AG04450 (cell line): ENCODE data around the gene KLHDC4. TPM values are rescaled to one million over a fixed set of nuclear protein-coding genes. Genes with fewer than 3 reads are reported as not detected.
"Not testable (repeated sequence)": the region's sequence is repeated elsewhere in the genome, so short reads cannot be mapped to it uniquely, and the experiment has no call there.

Experiments used
- CTCF ChIA-PET: fragments of 300-600, 350-600 bp; formaldehyde crosslinking; extraction: SDS; loops from one replicate; lab custom pipeline; 2022; ENCODE audit warnings: antibody characterized with exemption, inconsistent platforms; lab: Charles Lee
- POLR2A ChIA-PET: fragments of 350-600 bp; formaldehyde crosslinking; extraction: SDS; loops from one replicate; lab custom pipeline; 2021; ENCODE audit warnings: antibody characterized with exemption, inconsistent platforms; lab: Yijun Ruan, JAX
- DNase-seq: peaks from one replicate; pipeline ENCODE4 v3.0.0-alpha.2; 2011; ENCODE audit warnings: low read depth, low spot score
- H3K27ac ChIP-seq: one replicate; pipeline ENCODE4 v1.5.1; 2012; ENCODE audit warnings: low read depth, low read length, control low read depth
- H3K27me3 ChIP-seq: one replicate; pipeline ENCODE4 v1.6.0; 2012; ENCODE audit warnings: low read length; ENCODE audit not compliant: control insufficient read depth, insufficient read depth
- H3K4me3 ChIP-seq: 2 replicates; pipeline ENCODE4 v1.5.1; 2011; ENCODE audit warnings: mild to moderate bottlenecking, low read depth, low read length, control low read depth
- H3K9me3 ChIP-seq: 2 replicates; pipeline ENCODE4 v1.5.1; 2012; ENCODE audit warnings: low read length; ENCODE audit not compliant: control insufficient read depth, insufficient read depth
- polyA plus RNA-seq: library from polyadenylated mRNA; depleted of rRNA; stranded (reverse); fragments of >200 nt; gene quantifications from 2 replicates; pipeline ENCODE4 v1.2.3, GENCODE V29; 2011
- TF ChIP-seq, protein P1 (sequence below): IDR thresholded peaks from 2 replicates; pipeline ENCODE4 v1.5.1; 2011; ENCODE audit warnings: low read depth, low read length, control low read depth, inconsistent platforms

The KLHDC4 gene
- polyA plus RNA-seq, 1 experiment, result 9.9 TPM

DNA sequence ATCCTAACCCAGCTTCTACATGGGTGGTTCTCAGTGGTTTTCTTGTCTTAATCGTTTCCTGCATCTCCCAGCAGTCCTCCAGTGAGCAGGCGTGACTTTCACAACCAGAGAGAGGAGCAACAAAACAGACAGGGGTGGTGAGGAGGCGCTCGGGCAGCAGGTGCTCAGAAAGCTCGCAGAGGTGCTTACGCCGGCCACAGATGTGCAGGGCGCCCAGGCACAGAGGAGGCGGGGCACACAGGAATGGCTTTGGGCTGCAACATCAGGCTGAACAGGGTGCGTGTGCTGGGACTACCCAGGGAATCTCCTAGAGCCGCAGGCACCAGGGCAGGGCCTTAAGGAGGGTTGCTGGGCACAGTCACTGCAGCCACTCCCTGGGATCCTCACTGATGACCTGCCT, 32.6 kb downstream of the KLHDC4 start:
- H3K27ac ChIP-seq, result no peak overlapping the region
- no peak overlapping the region for H3K4me3 ChIP-seq
- DNase-seq, result no peak
- ChIA-PET CTCF (no interaction called here), POLR2A (interaction anchor here (0.7 kb wide), 1 partner anchor 220 kb away, joined by 4 read pairs; no protein-coding TSS in a partner anchor)
- no peaks in the 10 kb centered on the region for H3K9me3 ChIP-seq
- TF ChIP-seq, protein P1, sequence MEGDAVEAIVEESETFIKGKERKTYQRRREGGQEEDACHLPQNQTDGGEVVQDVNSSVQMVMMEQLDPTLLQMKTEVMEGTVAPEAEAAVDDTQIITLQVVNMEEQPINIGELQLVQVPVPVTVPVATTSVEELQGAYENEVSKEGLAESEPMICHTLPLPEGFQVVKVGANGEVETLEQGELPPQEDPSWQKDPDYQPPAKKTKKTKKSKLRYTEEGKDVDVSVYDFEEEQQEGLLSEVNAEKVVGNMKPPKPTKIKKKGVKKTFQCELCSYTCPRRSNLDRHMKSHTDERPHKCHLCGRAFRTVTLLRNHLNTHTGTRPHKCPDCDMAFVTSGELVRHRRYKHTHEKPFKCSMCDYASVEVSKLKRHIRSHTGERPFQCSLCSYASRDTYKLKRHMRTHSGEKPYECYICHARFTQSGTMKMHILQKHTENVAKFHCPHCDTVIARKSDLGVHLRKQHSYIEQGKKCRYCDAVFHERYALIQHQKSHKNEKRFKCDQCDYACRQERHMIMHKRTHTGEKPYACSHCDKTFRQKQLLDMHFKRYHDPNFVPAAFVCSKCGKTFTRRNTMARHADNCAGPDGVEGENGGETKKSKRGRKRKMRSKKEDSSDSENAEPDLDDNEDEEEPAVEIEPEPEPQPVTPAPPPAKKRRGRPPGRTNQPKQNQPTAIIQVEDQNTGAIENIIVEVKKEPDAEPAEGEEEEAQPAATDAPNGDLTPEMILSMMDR, result no peak
- H3K27me3 ChIP-seq, result no peaks in the 10 kb centered on the region

DNA sequence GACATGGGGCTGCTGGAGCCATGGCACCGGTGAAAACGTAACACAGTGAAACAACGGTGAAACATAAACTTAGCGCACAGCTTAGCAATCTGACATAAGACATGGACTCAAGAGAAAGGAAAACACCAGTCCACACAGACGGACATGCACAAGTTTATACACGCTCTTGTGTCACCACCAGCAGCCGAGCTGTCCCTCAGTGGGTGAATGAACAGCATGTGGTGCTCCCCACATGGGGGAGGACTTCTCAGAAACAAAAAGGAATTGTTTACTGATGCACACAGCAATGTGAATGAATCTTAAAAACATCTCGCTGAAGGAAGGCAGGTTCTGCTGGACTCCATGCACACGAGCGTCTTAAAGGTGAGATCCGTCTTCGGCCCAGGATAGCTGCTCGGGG, 34.2 kb downstream of the KLHDC4 start:
- ChIA-PET POLR2A (no interaction called here), CTCF (no interaction called here)
- no peak overlapping the region for H3K27ac ChIP-seq
- TF ChIP-seq, protein P1, result no peak
- H3K9me3 ChIP-seq, result peaks cover 3% of the 10 kb centered on the region; the same call in 1 of the 2 replicates
- DNase-seq, result no peak
- H3K4me3 ChIP-seq, result no peak overlapping the region
- no peaks in the 10 kb centered on the region for H3K27me3 ChIP-seq

DNA sequence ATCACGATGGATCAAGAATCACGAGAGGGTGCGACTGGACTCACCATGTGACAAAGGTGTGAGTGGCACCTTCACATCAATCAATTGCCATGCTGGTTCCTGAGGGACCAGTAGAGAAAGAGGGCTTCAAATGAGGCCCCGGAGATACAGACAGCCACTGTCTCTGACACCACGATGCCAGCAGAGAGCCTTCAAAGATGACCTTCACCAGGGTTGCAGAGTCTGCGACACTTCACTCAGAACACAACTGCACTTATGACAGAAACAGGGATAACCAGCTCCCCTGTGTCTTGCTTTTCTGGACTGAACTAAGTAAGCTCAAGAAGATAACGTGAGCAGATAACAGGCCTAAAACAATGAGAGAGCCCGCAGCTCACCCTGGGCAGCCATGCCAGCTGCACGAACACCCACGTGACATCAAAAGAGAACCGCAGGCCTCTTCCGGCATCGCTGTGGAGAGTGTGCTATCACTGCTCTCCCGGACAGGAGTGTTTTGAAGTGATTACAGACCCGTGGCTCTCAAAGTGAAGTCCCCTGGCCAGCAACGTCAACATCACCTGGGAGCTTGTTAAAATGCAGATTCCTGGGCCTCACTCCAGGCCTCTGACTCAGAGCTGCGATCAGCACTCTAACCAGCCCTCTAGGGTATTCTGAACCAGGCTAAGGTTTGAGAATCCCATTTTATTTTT, 36.4 kb downstream of the KLHDC4 start:
- TF ChIP-seq, protein P1, result no peak
- Histone ChIP-seq H3K27me3 (no peaks in the 10 kb centered on the region), H3K4me3 (no peak overlapping the region), H3K9me3 (peaks cover 3% of the 10 kb centered on the region; the same call in 1 of the 2 replicates), H3K27ac (no peak overlapping the region)
- ChIA-PET CTCF (no interaction called here), POLR2A (no interaction called here)
- no peak for DNase-seq

DNA sequence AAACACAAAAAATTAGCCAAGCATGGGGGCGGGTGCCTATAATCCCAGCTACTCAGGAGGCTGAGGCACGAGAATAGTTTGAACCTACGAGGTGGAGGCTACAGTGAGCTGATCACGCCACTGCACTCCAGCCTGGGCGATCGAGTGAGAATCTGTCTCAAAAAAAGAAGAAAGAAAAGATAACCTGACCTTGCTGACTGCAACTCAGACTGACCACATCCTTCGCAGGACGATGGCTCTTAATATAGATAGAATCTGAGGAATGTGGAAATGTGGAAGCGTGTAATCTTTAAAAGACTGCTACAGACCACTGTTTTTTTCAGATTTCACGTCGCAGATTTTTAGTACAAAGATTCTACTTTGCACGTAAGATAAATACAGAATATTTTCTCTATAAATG, 37.8 kb downstream of the KLHDC4 start:
- no peak for DNase-seq
- Histone ChIP-seq H3K9me3 (peaks cover 3% of the 10 kb centered on the region; the same call in 1 of the 2 replicates), H3K27ac (no peak overlapping the region), H3K27me3 (no peaks in the 10 kb centered on the region), H3K4me3 (no peak overlapping the region)
- TF ChIP-seq, protein P1, result no peak
- CTCF ChIA-PET, result no interaction called here
- POLR2A ChIA-PET, result no interaction called here

DNA sequence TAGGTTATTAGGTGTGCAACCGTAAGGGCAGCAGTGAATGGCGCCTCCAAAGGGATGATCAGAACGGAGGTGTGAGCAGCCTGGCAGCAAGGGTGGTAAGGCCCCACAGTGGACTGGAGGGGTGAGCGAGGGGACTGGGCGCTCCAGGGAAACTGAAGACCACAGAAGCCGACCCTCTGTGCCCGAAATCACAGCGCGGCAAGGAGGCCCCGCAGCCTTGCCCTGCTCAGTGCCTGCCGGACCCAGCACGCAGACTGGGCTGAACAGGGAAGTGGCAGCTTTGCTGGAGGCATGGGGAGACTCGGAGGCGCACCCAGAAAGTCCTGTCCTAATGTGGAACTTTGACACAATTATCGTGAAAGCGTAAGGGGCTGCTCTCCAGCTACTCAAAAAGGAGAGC, 38.4 kb downstream of the KLHDC4 start:
- DNase-seq, result no peak
- POLR2A ChIA-PET, result no interaction called here
- TF ChIP-seq, protein P1, result no peak

DNA sequence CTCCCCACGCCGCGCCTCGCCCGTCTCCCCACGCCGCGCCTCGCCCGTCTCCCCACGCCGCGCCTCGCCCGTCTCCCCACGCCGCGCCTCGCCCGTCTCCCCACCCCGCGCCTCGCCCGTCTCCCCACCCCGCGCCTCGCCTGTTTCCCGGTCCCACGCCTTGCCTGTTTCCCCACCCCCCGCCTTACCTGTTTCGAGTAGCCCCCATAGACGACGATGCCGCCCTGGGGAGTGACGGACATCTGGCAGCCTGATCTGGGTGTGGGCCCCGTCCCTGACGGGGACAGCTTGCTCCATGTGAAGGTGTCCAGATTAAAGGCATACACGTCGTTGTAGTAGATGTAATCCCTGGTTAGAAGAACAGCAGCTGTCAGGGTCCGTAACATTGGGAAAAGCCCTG, 39.2 kb downstream of the KLHDC4 start:
- H3K4me3 ChIP-seq, H3K9me3 ChIP-seq, H3K27ac ChIP-seq, POLR2A ChIA-PET, DNase-seq, CTCF ChIA-PET, H3K27me3 ChIP-seq: not testable (repeated sequence)

More for the DNA sequence above, 38.4 kb downstream of the KLHDC4 start:
- H3K27ac ChIP-seq, result no peak overlapping the region
- H3K9me3 ChIP-seq, result peaks cover 3% of the 10 kb centered on the region; the same call in 1 of the 2 replicates
- CTCF ChIA-PET, result no interaction called here
- H3K4me3 ChIP-seq, result no peak overlapping the region
- no peaks in the 10 kb centered on the region for H3K27me3 ChIP-seq
